Ishikawa (cell line): ENCODE results near the gene IER5.

Experiments used
- CEBPB ChIP-seq: IDR thresholded peaks from 2 replicates; pipeline ENCODE4 v1.6.1; 2012
- CREB1 ChIP-seq: IDR thresholded peaks from 2 replicates; pipeline ENCODE4 v1.6.1; 2012; ENCODE audit warnings: low read depth
- EGR1 ChIP-seq: IDR thresholded peaks from 2 replicates; pipeline ENCODE4 v1.6.1; 2012
- EP300 ChIP-seq: IDR thresholded peaks from 2 replicates; pipeline ENCODE4 v1.6.1; 2012; ENCODE audit warnings: borderline replicate concordance
- FOXM1 ChIP-seq: IDR thresholded peaks from 2 replicates; pipeline ENCODE4 v1.6.1; 2012; ENCODE audit warnings: low read depth, borderline replicate concordance
- NFIC ChIP-seq: IDR thresholded peaks from 2 replicates; pipeline ENCODE4 v1.6.1; 2012
- RAD21 ChIP-seq: IDR thresholded peaks from 2 replicates; pipeline ENCODE4 v1.6.1; 2012; ENCODE audit warnings: low read depth
- TAF1 ChIP-seq: IDR thresholded peaks from 2 replicates; pipeline ENCODE4 v1.6.1; 2012; ENCODE audit warnings: low read depth, mild to moderate bottlenecking
- TCF12 ChIP-seq: IDR thresholded peaks from 2 replicates; pipeline ENCODE4 v1.6.1; 2012; ENCODE audit warnings: low read depth
- TEAD4 ChIP-seq: IDR thresholded peaks from 2 replicates; pipeline ENCODE4 v1.6.1; 2012
- YY1 ChIP-seq: IDR thresholded peaks from 2 replicates; pipeline ENCODE4 v1.6.1; 2012; ENCODE audit warnings: low read depth
- ZBTB7A ChIP-seq: IDR thresholded peaks from 2 replicates; pipeline ENCODE4 v1.6.1; 2012; ENCODE audit warnings: low read depth
- TF ChIP-seq, protein P1 (sequence below): IDR thresholded peaks from 2 replicates; pipeline ENCODE4 v1.6.1; 2012; ENCODE audit warnings: low read depth, mild to moderate bottlenecking
- TF ChIP-seq, protein P2 (sequence below): IDR thresholded peaks from 2 replicates; pipeline ENCODE4 v1.6.1; 2012
- TF ChIP-seq, protein P3 (sequence below): IDR thresholded peaks from 2 replicates; pipeline ENCODE4 v1.6.1; 2012

The IER5 gene

DNA sequence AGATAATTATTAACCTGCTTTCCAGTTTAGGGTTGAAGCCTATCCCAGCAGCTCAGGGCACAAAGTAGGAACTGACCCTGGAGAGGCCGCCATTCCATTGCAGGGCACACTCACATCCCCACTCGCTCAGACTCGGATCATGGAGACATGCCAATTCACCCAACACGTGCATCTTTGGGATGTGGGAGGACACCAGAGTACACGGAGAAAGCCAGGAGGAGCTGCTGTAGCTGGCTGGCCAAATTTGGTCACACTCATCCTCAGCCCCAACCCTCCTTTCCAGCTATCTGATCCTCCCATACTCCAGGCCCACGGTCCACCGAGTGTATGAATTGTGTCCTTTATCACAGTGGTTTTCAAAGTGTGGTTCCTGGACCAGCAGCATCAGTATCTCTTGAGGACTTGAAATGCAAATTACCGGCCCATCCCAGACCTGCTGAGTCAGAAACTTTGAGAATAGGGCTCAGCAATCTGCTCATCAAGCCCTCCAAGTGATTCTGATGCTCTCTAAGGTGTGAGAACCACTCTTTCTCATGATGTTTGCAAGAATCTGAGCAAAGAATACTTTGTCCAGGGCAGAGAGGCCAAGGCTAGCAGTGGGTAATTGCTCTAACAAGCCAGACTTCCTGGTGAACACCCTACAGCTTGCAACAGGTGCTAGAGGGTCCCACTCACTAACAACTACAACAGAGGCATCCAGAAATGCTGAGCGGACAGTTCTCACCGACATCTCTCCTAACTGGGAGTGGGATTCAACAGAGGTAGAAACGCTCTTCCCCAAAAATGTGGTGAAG, 26.3 kb downstream of the IER5 start:
- TF ChIP-seq CEBPB (no peak), TEAD4 (no peak), RAD21 (no peak), ZBTB7A (no peak), EP300 (no peak), TAF1 (no peak), YY1 (no peak), CREB1 (no peak), FOXM1 (no peak)
- TF ChIP-seq, protein P1, sequence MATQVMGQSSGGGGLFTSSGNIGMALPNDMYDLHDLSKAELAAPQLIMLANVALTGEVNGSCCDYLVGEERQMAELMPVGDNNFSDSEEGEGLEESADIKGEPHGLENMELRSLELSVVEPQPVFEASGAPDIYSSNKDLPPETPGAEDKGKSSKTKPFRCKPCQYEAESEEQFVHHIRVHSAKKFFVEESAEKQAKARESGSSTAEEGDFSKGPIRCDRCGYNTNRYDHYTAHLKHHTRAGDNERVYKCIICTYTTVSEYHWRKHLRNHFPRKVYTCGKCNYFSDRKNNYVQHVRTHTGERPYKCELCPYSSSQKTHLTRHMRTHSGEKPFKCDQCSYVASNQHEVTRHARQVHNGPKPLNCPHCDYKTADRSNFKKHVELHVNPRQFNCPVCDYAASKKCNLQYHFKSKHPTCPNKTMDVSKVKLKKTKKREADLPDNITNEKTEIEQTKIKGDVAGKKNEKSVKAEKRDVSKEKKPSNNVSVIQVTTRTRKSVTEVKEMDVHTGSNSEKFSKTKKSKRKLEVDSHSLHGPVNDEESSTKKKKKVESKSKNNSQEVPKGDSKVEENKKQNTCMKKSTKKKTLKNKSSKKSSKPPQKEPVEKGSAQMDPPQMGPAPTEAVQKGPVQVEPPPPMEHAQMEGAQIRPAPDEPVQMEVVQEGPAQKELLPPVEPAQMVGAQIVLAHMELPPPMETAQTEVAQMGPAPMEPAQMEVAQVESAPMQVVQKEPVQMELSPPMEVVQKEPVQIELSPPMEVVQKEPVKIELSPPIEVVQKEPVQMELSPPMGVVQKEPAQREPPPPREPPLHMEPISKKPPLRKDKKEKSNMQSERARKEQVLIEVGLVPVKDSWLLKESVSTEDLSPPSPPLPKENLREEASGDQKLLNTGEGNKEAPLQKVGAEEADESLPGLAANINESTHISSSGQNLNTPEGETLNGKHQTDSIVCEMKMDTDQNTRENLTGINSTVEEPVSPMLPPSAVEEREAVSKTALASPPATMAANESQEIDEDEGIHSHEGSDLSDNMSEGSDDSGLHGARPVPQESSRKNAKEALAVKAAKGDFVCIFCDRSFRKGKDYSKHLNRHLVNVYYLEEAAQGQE = no peak
- TF ChIP-seq, protein P2, sequence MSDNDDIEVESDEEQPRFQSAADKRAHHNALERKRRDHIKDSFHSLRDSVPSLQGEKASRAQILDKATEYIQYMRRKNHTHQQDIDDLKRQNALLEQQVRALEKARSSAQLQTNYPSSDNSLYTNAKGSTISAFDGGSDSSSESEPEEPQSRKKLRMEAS = no peak
- TF ChIP-seq, protein P3, sequence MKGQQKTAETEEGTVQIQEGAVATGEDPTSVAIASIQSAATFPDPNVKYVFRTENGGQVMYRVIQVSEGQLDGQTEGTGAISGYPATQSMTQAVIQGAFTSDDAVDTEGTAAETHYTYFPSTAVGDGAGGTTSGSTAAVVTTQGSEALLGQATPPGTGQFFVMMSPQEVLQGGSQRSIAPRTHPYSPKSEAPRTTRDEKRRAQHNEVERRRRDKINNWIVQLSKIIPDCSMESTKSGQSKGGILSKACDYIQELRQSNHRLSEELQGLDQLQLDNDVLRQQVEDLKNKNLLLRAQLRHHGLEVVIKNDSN = no peak

DNA sequence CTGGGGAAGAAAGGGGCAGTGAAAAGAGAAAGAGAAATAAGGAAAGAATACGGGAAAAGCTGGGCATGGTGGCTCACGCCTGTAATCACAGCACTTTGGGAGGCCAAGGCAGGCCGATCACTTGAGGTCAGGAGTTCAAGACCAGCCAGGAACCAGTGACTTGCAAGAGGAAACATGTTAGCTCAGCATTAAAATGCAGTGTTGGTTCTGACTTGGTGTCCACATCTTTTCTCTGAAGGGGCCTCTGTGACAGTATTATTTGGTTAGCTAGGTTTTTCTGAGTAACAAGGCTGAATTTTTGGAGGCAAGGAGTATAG, 26.8 kb downstream of the IER5 start:
- no peak for TF ChIP-seq TAF1
- TF ChIP-seq, protein P1 = no peak
- no peak for TF ChIP-seq ZBTB7A
- TF ChIP-seq CEBPB = no peak
- TF ChIP-seq NFIC = no peak
- no peak for TF ChIP-seq EP300
- no peak for TF ChIP-seq YY1
- TF ChIP-seq, protein P2 = no peak
- no peak for TF ChIP-seq EGR1

DNA sequence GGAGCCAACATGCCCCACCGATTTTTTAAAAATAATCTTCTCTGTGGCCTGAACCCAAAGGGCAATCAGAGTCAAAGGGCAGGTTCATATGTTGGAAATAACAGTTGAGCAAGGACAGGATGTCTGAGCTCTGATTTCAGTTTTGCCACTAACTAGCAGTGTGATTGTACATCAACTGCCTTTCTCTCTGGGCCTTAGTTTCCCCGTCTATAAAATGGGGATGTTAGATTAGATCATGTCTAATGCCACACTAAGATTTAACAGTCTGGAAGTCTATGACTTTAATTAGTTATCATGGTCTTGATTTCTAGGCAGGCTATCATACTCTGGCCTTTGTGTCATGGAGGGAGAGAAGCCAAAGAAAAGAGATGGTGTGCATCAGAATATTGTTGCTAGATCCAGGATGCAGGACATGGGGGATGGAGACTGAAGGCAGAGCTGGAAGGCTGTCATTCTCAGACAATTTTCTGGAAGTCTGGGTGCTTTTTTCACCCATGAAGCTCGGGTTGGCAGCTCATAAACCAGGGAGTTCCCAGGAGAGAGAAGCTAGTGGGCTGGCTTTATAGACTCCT, 28.4 kb downstream of the IER5 start:
- no peak for TF ChIP-seq TEAD4
- TF ChIP-seq ZBTB7A = no peak
- no peak for TF ChIP-seq NFIC
- TF ChIP-seq EP300 = no peak
- TF ChIP-seq FOXM1 = no peak

DNA sequence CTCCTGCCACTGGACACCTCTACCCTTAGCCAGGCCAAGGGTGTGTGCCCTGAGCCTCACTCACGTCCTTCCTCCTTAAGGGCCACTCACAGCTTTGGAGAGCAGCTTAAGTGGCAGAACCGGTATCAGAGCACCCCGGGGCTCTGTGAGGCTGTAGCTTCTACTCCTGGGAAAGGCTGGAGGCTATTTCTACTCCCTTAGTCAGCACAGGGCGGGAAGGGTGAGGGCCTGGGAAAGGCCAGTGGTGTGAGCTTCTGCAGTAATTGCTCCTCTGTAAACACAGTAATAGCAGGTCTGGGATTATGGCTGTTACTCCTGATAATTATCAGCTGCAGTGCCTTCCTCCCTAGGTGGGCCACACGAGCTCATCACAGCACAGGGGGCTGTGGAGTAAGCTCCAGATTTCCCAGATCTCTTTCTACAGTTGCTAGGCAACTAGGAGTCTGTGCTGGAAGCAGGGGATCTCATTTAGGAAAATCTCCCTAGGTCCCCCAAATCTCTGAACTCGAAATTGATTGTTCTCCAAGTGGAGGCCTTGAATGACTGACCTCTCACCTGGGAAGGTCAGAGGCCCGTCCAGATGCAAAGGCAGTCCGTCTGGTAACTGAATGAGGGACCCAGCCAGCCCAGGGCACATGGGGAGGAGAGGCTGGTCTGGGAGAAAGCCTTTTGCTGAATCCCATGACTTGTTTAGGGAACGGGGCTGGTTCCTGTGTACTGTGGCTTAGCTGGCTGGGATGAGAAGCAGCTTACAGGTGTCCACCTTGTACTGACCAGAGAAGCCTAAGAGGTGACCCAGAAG, 29.3 kb downstream of the IER5 start:
- TF ChIP-seq TAF1 = no peak; the same call in 1 of the 2 replicates
- TF ChIP-seq, protein P3 = no peak
- no peak for TF ChIP-seq EP300
- TF ChIP-seq NFIC = peak; percentile 51; the same call in 1 of the 2 replicates
- TF ChIP-seq TEAD4 = no peak
- TF ChIP-seq, protein P1 = no peak
- TF ChIP-seq EGR1 = no peak
- no peak for TF ChIP-seq FOXM1
- TF ChIP-seq CEBPB = no peak
- TF ChIP-seq RAD21 = peak; percentile 13; the same call in 1 of the 2 replicates
- peak; percentile 64; the same call in 1 of the 2 replicates for TF ChIP-seq TCF12
- TF ChIP-seq, protein P2 = peak; percentile 61
- no peak for TF ChIP-seq CREB1
- TF ChIP-seq ZBTB7A = no peak
- no peak for TF ChIP-seq YY1
